HFF-Myc (cell line): ENCODE measurements around the gene EIF3K.

Experiments used
- DNase-seq: peaks from one replicate; pipeline ENCODE4 v3.0.0-alpha.2; 2011; ENCODE audit warnings: low read depth; ENCODE audit errors: extremely low read depth
- H3K4me3 ChIP-seq: replicated peaks from 2 replicates; pipeline ENCODE4 v1.5.1; 2011; ENCODE audit warnings: low read depth, mild to moderate bottlenecking, control low read depth, low read length
- TF ChIP-seq, protein P1 (sequence below): IDR thresholded peaks from 2 replicates; pipeline ENCODE4 v1.5.1; 2012; ENCODE audit warnings: mild to moderate bottlenecking, low read depth, low read length, control low read depth; ENCODE audit errors: missing control alignments

The EIF3K gene

DNA sequence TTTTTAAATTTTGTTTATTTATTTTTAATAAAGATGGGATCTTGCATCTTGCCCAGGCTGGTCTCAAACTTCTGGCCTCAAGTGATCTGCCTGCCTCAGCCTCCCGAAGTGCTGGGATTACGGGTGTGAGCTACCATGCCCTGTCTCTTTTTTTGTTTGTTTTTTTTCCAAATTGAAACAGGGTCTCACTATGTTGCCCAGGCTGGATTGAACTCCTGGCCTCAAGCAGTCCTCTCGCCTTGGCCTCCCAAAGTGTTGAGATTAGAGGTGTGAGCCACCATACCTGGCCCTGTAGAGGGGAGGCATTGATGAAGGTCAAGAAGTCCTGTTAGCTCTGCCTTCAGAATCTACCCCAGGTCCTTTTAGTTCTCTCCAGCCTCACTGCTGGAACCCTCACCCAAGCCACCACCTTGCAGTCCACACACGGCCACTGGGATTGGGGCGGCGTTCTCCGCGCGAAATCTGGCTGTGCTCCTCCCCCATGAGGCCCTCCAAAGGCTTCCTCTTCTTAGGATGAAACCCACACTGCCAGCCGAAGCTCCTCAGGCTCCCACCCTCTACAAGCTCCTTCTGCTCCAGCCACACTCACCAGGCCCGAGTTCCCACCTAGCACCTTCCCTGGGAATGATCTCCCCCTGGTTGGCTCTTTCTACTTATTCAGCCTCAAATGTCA is 63.3 kb downstream of the EIF3K start:
- TF ChIP-seq, protein P1, sequence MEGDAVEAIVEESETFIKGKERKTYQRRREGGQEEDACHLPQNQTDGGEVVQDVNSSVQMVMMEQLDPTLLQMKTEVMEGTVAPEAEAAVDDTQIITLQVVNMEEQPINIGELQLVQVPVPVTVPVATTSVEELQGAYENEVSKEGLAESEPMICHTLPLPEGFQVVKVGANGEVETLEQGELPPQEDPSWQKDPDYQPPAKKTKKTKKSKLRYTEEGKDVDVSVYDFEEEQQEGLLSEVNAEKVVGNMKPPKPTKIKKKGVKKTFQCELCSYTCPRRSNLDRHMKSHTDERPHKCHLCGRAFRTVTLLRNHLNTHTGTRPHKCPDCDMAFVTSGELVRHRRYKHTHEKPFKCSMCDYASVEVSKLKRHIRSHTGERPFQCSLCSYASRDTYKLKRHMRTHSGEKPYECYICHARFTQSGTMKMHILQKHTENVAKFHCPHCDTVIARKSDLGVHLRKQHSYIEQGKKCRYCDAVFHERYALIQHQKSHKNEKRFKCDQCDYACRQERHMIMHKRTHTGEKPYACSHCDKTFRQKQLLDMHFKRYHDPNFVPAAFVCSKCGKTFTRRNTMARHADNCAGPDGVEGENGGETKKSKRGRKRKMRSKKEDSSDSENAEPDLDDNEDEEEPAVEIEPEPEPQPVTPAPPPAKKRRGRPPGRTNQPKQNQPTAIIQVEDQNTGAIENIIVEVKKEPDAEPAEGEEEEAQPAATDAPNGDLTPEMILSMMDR = no peak
- no peak for DNase-seq
- H3K4me3 ChIP-seq = no peak overlapping the region

DNA sequence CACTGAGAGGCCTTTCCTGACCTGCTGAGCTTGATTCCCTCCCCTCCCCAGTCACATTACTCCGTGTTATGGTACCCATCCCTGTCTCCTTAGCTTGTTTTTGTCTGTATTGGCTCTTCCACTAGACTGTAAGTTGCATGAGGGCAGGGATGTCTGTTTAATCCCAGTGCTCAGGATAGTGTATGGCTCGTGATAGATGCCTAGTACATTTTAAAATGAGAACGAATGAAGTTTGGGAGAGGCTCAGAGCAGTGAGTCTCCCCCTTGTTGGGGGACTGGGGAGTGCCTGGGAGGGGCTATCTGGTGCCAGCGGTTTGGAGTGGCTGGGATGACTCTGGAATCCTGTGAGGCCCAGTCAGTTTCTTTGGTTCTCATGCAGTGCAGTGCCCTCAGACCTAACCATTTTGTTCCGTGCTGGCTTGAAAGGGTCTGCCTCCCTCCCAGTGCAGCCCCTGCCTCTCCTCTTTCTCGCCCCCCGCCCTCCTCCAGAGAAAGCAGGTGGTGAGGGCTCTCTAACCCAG is 63.9 kb downstream of the EIF3K start:
- no peak for DNase-seq
- TF ChIP-seq, protein P1 = no peak
- no peak overlapping the region for H3K4me3 ChIP-seq

DNA sequence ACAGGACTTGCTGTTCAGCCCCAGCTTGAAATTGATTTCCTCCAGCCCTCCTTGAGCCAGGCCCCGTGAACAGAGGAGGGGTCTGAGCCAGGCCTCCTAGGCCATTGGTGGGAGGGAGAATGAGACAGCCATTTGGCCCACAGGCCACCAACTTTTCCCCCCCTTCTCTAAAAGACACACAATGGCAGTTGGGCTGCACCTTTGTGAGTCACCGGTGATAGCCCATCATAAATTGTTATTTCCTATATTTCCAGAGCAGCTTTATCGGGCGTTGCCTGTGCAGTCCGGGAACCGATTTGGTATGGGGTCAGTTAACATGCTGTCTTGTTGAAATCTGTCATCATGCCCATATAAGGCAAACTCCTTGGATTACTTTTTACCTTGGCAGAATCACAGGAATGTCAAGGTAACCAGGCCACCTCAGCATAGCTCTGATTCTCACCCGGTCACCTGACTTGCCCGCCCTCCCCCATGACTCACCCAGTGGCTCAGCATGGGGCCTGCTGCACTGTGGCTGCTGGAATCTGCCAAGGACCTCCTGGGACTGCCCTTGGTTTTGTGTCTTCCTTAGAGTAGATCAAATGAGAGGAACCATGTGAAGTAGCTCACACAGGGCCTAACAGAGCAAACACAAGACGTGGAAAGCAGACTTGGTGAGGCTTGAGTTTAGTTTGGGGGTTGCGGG is 64.5 kb downstream of the EIF3K start:
- peak; percentile 78 for DNase-seq
- TF ChIP-seq, protein P1 = no peak
- H3K4me3 ChIP-seq = no peak overlapping the region

DNA sequence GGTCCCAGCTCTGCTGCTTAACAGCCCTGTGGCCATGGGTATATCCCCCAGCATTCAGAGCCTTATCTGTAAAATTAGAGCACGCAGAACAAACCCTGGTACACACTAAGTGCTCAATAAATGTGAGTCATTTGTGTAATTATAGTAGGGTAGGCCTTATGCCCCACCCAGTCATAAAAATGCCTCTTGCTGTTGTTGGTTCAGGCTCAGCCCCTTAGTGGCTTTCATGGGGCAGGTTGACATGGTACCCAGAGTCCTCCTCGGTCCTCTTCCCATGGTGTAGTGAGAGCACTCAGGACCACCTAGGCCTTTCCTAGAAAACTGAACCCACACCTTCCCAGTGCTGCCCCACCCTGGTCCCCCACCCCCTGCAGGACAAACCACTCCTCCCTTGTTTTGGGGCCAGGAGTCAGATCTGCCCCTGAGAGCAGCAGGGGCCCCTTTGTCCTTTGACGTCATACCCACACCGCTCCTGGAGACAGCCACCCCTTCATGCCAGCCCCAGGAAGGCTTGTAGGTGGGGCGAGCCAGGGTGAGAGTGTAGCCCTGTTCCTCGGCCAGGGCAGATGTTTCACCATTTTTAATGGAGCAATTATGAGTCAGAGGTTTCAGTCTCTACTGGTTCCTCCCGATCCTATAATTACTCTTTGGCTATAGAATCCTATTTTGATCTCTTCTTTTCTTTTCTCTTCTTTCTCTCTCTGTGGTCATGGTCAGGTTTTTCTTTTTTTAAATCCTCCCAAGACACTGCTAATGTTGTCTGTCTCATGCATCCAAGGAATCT is 65.3 kb downstream of the EIF3K start:
- peak; percentile 83 for DNase-seq
- TF ChIP-seq, protein P1 = no peak
- no peak overlapping the region for H3K4me3 ChIP-seq

DNA sequence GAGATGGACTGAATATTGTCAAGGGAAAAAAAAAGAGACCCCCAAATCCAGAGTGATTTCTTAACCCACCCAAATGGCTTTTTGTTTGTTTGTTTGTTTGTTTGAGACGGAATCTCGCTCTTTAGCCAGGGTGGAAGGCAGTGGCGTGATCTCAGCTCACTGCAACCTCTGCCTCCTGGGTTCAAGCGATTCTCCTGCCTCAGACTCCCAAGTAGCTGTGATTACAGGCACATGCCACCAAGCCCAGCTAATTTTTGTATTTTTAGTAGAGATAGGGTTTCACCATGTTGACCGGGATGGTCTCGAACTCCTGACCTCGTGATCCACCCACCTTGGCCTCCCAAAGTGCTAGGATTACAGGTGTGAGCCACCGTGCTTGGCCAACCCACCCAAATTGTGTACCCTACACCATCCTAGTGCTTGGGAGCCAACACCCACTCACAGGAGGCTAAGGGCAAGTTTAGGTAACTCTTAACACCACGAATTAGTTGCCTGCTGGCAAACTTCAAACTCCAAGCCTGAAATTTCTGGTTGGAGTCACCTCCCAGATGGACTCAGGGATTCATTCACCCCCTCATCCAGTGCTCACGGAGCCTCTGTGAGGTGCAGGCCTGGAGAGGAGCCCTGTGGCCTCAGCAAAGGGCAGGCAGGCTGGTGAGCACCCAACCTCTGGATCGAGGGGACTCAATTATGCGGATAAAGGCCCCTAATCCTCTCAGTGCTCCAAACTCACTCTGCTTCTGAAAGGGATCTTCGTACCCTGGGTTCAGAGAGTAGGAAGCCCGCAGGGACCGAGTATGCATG is 66.1 kb downstream of the EIF3K start:
- DNase-seq = no peak
- TF ChIP-seq, protein P1 = no peak
- no peak overlapping the region for H3K4me3 ChIP-seq
